K562 (cell line): ENCODE data around the gene CD151. TPM values are rescaled to one million over a fixed set of nuclear protein-coding genes. Genes with fewer than 3 reads are reported as not detected.

ENCODE experiments used
- FIP1L1 ChIP-seq: fragments of 200-400 bp; formaldehyde crosslinking; IDR thresholded peaks from 2 replicates; pipeline ENCODE4 v1.6.1; 2018; ENCODE audit warnings: mild to moderate bottlenecking, low read depth, low read length; ENCODE audit not compliant: poor library complexity, severe bottlenecking
- POLR3A ChIP-seq: IDR thresholded peaks from 2 replicates; pipeline ENCODE4 v1.6.1; 2011; ENCODE audit warnings: borderline replicate concordance, mild to moderate bottlenecking, moderate library complexity; ENCODE audit not compliant: insufficient read length, insufficient read depth; ENCODE audit errors: extremely low read depth
- RBFOX2 ChIP-seq: fragments of 200-400 bp; formaldehyde crosslinking; IDR thresholded peaks from 2 replicates; pipeline ENCODE4 v1.6.1; 2017; ENCODE audit warnings: low read depth, mild to moderate bottlenecking, low read length, moderate library complexity
- ZNF121 ChIP-seq: sonication (generic); formaldehyde crosslinking; conservative IDR thresholded peaks from 2 replicates; pipeline ENCODE4 v1.8.0; 2022; ENCODE audit warnings: missing genetic modification reagents
- ZNF274 ChIP-seq: IDR thresholded peaks from 2 replicates; pipeline ENCODE4 v1.6.1; 2011; ENCODE audit warnings: low read depth, mild to moderate bottlenecking, low read length, moderate library complexity, borderline replicate concordance
- ZNF830 ChIP-seq: fragments of 250-450 bp; sonication (Bioruptor Pico); IDR thresholded peaks from 2 replicates; pipeline ENCODE4 v1.5.0; 2021; ENCODE audit warnings: mild to moderate bottlenecking
- polyA plus RNA-seq, 8 experiments: library from polyadenylated mRNA; depleted of rRNA in 4 of 8; stranded (reverse) in 5 of 8; unstranded in 3 of 8; fragments of >200 nt; fragmentation: Nextera tagmentation in 2 of 8; fragmentation: Illumina TruSeq in 1 of 8; extraction: Ambion mirVana in 2 of 8; extraction: Trizol in 1 of 8; gene quantifications; 2 replicates each; pipeline versions ENCODE4 v1.2.1 to v1.2.3, GENCODE V29; 2011 to 2014; ENCODE audit warnings: inconsistent platforms in 1 of 8, missing spikeins in 1 of 8
- total RNA-seq, 7 experiments: library from RNA; depleted of rRNA in 6 of 7; stranded (reverse); fragments of >200 nt in 6 of 7; fragmentation: Illumina TruSeq in 2 of 7; extraction: Trizol in 2 of 7; gene quantifications; 2 replicates each; pipeline versions ENCODE4 v1.2.1 to v1.2.3, GENCODE V29; 2011 to 2021; ENCODE audit warnings: low replicate concordance in 1 of 7
- TF ChIP-seq, protein P1 (sequence below): fragments of 450-650 bp; formaldehyde crosslinking; conservative IDR thresholded peaks from 2 replicates; pipeline ENCODE4 v1.4.0; 2022; ENCODE audit warnings: mild to moderate bottlenecking, missing genetic modification characterization
- TF ChIP-seq, protein P2 (sequence below): fragments of 250-450 bp; sonication (Bioruptor Pico); IDR thresholded peaks from 2 replicates; pipeline ENCODE4 v1.8.0; 2021; ENCODE audit warnings: borderline replicate concordance, mild to moderate bottlenecking, moderate library complexity; ENCODE audit not compliant: poor library complexity, severe bottlenecking

The CD151 gene
- total and polyA plus RNA-seq, 9 of the 15 experiments (the other 6 are each of a cell fraction or from before 2014, with no cell fraction given): 2.3 to 187 (median 140) TPM

DNA sequence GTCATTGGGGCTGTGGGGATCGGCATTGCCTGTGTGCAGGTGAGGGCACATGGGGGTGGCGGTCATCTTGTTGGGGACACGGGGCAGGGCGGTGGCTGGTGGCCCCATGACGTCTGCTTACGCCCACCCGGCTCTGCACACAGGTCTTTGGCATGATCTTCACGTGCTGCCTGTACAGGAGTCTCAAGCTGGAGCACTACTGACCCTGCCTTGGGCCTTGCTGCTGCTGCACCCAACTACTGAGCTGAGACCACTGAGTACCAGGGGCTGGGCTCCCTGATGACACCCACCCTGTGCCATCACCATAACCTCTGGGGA lies 5.2 kb downstream of the CD151 start (continued):
- TF ChIP-seq POLR3A (no peak), RBFOX2 (peak; percentile 65), ZNF121 (no peak), FIP1L1 (no peak), ZNF830 (CRISPR knock-in tag) (no peak), ZNF274 (no peak)
- TF ChIP-seq, protein P1, sequence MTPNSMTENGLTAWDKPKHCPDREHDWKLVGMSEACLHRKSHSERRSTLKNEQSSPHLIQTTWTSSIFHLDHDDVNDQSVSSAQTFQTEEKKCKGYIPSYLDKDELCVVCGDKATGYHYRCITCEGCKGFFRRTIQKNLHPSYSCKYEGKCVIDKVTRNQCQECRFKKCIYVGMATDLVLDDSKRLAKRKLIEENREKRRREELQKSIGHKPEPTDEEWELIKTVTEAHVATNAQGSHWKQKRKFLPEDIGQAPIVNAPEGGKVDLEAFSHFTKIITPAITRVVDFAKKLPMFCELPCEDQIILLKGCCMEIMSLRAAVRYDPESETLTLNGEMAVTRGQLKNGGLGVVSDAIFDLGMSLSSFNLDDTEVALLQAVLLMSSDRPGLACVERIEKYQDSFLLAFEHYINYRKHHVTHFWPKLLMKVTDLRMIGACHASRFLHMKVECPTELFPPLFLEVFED (CRISPR knock-in tag): peak; percentile 86
- TF ChIP-seq, protein P2, sequence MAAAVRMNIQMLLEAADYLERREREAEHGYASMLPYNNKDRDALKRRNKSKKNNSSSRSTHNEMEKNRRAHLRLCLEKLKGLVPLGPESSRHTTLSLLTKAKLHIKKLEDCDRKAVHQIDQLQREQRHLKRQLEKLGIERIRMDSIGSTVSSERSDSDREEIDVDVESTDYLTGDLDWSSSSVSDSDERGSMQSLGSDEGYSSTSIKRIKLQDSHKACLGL (CRISPR knock-in tag): no peak
